HL-60 (cell line): Measurements from ENCODE around the gene PKN3.

Source experiments
- DNase-seq, 2 experiments: peaks; one replicate each; pipeline ENCODE4 v3.0.0-alpha.2; 2010 to 2020; ENCODE audit warnings: low read depth in 1 of 2, low spot score in 1 of 2
- H3K27ac ChIP-seq: fragments of 250-450 bp; sonication (Bioruptor Pico); replicated peaks from 2 replicates; pipeline ENCODE4 v1.5.1; 2020; ENCODE audit warnings: mild to moderate bottlenecking, moderate library complexity
- H3K27me3 ChIP-seq: fragments of 250-450 bp; sonication (Bioruptor Pico); 2 replicates; pipeline ENCODE4 v1.5.1; 2021; ENCODE audit warnings: mild to moderate bottlenecking, moderate library complexity; ENCODE audit not compliant: insufficient read depth, poor library complexity, severe bottlenecking
- H3K4me3 ChIP-seq: replicated peaks from 2 replicates; pipeline ENCODE4 v1.5.1; 2011; ENCODE audit warnings: mild to moderate bottlenecking, control low read depth, low read length; ENCODE audit not compliant: insufficient read depth
- GABPA ChIP-seq: IDR thresholded peaks from 2 replicates; pipeline ENCODE4 v1.6.1; 2012; ENCODE audit warnings: low read depth
- POLR2AphosphoS5 ChIP-seq: IDR thresholded peaks from 2 replicates; pipeline ENCODE4 v1.6.1; 2012; ENCODE audit warnings: low read depth
- SPI1 ChIP-seq: IDR thresholded peaks from 2 replicates; pipeline ENCODE4 v1.6.1; 2012; ENCODE audit warnings: low read depth, mild to moderate bottlenecking, borderline replicate concordance
- TF ChIP-seq, protein P1 (sequence below): IDR thresholded peaks from one replicate; pipeline ENCODE4 v1.5.1; 2011; ENCODE audit warnings: low read length, control low read depth, inconsistent platforms; ENCODE audit not compliant: insufficient read depth
- TF ChIP-seq, protein P2 (sequence below): IDR thresholded peaks from 2 replicates; pipeline ENCODE4 v1.6.1; 2012; ENCODE audit warnings: low read depth; ENCODE audit not compliant: insufficient replicate concordance

The PKN3 gene

DNA sequence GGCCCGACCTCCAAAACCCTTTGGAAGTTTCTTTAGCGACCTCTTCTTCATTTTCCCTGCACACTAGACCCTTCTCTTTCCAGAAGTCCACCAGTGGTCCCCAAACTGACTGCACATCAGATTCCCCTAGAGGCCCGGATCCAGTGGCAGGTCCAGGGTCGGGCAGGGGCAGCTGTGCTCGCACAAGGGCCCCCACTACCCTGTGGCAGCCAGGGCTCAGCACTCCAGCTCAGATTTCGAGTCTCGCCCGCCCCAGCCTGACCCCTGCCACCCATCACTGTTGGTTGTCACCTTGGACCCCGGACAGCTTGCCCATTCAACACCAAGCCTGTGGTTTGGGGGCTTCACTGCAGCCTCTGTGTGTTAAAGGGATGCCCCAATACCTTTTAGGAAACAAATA, 29.4 kb downstream of the PKN3 start:
- DNase-seq = no peak
- Histone ChIP-seq H3K27me3 (no peaks in the 10 kb centered on the region), H3K4me3 (no peak overlapping the region), H3K27ac (no peak overlapping the region)
- TF ChIP-seq, protein P1, sequence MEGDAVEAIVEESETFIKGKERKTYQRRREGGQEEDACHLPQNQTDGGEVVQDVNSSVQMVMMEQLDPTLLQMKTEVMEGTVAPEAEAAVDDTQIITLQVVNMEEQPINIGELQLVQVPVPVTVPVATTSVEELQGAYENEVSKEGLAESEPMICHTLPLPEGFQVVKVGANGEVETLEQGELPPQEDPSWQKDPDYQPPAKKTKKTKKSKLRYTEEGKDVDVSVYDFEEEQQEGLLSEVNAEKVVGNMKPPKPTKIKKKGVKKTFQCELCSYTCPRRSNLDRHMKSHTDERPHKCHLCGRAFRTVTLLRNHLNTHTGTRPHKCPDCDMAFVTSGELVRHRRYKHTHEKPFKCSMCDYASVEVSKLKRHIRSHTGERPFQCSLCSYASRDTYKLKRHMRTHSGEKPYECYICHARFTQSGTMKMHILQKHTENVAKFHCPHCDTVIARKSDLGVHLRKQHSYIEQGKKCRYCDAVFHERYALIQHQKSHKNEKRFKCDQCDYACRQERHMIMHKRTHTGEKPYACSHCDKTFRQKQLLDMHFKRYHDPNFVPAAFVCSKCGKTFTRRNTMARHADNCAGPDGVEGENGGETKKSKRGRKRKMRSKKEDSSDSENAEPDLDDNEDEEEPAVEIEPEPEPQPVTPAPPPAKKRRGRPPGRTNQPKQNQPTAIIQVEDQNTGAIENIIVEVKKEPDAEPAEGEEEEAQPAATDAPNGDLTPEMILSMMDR = no peak
- TF ChIP-seq SPI1 (no peak), POLR2AphosphoS5 (no peak), GABPA (no peak)
- TF ChIP-seq, protein P2, sequence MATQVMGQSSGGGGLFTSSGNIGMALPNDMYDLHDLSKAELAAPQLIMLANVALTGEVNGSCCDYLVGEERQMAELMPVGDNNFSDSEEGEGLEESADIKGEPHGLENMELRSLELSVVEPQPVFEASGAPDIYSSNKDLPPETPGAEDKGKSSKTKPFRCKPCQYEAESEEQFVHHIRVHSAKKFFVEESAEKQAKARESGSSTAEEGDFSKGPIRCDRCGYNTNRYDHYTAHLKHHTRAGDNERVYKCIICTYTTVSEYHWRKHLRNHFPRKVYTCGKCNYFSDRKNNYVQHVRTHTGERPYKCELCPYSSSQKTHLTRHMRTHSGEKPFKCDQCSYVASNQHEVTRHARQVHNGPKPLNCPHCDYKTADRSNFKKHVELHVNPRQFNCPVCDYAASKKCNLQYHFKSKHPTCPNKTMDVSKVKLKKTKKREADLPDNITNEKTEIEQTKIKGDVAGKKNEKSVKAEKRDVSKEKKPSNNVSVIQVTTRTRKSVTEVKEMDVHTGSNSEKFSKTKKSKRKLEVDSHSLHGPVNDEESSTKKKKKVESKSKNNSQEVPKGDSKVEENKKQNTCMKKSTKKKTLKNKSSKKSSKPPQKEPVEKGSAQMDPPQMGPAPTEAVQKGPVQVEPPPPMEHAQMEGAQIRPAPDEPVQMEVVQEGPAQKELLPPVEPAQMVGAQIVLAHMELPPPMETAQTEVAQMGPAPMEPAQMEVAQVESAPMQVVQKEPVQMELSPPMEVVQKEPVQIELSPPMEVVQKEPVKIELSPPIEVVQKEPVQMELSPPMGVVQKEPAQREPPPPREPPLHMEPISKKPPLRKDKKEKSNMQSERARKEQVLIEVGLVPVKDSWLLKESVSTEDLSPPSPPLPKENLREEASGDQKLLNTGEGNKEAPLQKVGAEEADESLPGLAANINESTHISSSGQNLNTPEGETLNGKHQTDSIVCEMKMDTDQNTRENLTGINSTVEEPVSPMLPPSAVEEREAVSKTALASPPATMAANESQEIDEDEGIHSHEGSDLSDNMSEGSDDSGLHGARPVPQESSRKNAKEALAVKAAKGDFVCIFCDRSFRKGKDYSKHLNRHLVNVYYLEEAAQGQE = no peak

DNA sequence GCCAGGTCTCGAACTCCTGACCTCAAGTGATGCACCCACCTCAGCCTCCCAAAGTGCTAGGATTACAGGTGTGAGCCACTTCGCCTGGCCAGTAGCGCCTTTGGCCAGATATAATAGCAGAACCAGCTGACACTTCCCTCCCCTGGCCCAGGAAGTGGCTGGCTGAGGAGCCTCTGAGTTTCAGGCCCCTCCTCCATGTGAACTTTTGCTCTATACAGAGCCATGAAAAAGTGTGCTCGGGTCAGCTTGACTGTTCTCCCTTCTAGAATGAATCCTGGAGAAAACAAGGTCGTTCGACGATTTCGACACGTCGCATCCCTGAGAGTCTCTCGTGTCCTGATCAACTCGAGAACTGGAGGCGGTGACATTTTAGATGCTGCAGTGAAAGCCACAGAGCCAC, 30.3 kb downstream of the PKN3 start:
- no peaks in the 10 kb centered on the region for H3K27me3 ChIP-seq
- TF ChIP-seq, protein P2 = no peak
- TF ChIP-seq POLR2AphosphoS5 (no peak), SPI1 (no peak), GABPA (no peak)
- TF ChIP-seq, protein P1 = no peak
- no peak overlapping the region for H3K4me3 ChIP-seq
- H3K27ac ChIP-seq = peak overlapping the region; percentile 34; the same call in 1 of the 2 replicates
- peak in 1 of 2 experiments; percentile 21 for DNase-seq

DNA sequence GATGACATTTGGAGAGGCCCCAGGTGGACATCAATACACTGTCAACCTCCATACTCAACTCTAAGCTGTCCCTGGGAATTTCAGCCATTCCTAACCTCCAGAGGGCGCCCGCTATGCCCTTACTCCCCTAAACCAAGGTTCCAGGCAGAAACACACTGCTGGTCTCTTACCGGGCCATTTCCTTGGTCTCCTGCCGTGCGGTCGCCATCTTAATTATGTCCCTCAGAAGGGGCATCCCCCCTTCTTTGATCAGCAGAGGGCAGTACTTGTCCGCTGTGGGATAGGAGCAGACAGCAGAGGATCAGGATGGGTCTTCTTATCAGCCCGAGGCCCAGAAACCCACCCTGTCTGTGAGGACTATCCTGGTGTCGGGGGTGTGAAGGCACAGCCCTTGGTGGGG, 31.0 kb downstream of the PKN3 start:
- TF ChIP-seq, protein P1 = peak; percentile 45
- TF ChIP-seq GABPA (no peak), POLR2AphosphoS5 (0 out of 2 replicates have a peak, but pooled peaks have one; percentile 15)
- H3K4me3 ChIP-seq = no peak overlapping the region
- H3K27me3 ChIP-seq = no peaks in the 10 kb centered on the region
- peak overlapping the region; percentile 34 for H3K27ac ChIP-seq
- peak; percentile 76 to 91 for DNase-seq

DNA sequence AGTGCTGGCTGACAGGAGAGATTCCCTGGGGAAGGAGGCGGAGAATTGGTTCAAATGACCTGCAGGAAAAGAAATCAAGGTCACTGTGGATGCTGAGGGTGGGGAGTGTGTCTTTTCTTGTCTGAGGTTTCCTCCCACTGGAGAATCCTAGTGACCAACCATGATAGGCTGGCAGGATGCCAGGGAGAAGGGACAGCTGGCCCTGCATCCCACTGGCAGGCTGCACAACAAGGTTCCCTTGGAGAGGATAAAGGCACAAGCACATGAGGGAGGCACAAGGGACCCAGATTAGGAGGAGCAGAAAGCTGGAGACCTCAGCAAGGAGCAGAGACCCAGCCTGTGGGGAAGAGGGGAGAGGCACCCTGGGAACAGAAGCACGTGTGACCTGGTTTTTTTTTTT, 33.1 kb downstream of the PKN3 start:
- Histone ChIP-seq H3K27me3 (no peaks in the 10 kb centered on the region), H3K4me3 (no peak overlapping the region), H3K27ac (no peak overlapping the region)
- TF ChIP-seq, protein P1 = no peak
- TF ChIP-seq SPI1 (no peak), GABPA (no peak), POLR2AphosphoS5 (no peak)
- TF ChIP-seq, protein P2 = no peak
- no peak for DNase-seq
